ENCODE measurements around the gene RAB44.

DNA sequence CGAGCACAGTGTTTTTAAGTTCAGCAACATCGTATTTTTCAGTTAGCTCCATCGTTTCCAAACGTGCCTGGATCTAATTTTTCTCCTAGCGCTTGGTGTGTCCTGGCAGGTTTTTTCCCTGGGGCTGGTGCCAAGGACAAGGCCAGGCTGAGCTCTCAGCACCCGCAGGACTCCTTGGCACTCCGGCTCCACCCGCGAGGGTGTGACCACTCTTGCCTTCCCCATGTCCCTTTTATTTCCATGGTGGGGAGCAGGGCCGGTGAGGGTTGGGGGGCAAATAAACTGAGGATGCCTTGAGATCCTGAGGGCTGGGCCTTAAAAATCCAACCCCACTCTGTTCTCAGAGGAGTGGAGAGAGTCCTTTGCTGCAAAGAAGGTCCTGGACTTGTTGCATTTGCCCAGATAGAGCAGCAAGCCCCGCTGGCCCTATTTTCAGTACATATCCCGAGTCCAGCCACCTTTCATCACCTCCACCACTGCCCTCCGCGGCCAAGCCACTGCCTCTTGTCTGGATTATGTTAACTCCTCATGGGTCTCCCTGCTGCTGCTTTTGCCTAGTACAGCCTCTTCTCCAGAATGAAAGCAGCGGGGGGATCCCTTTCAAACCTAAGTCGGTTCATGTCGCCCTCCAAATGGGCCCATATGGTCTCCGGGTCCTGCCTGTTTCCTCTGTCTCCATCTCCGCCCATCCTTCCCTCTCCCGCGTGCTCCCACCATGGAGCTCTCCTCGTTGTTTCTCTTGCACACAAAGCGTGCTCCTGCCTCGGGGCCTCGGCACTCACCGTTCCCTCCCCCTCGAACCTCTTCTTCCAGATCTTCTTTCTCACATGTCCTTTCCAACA is 4.5 kb upstream of the RAB44 start:
- TF ChIP-seq, protein P1, sequence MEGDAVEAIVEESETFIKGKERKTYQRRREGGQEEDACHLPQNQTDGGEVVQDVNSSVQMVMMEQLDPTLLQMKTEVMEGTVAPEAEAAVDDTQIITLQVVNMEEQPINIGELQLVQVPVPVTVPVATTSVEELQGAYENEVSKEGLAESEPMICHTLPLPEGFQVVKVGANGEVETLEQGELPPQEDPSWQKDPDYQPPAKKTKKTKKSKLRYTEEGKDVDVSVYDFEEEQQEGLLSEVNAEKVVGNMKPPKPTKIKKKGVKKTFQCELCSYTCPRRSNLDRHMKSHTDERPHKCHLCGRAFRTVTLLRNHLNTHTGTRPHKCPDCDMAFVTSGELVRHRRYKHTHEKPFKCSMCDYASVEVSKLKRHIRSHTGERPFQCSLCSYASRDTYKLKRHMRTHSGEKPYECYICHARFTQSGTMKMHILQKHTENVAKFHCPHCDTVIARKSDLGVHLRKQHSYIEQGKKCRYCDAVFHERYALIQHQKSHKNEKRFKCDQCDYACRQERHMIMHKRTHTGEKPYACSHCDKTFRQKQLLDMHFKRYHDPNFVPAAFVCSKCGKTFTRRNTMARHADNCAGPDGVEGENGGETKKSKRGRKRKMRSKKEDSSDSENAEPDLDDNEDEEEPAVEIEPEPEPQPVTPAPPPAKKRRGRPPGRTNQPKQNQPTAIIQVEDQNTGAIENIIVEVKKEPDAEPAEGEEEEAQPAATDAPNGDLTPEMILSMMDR (conservative IDR thresholded peaks at IDR 0.05) = no peak
- TF ChIP-seq EZH2 (IDR thresholded peaks at IDR 0.05; ENCODE audit: low read depth) = no peak

Data from PC-9 (cell line).